ENCODE results near the gene GPC3.

GPC3 gene

GRCh38 chrX:133789829-133790228 is 195.6 kb downstream of the GPC3 start:
- no peak overlapping the region for H3K9ac ChIP-seq (ENCODE audit: low read depth, low read length, poor library complexity)
- H3K4me1 ChIP-seq (ENCODE audit: control insufficient read depth in 2 of 2, insufficient read depth in 1 of 2, low read depth in 1 of 2, low read length in 2 of 2): peaks cover 3% of the 10 kb centered on the region in 2 donors
- no peak overlapping the region for H2BK15ac ChIP-seq (ENCODE audit: low read length)
- H3K36me3 ChIP-seq (replicated peaks in 1 of 2; ENCODE audit: control insufficient read depth in 2 of 2, insufficient read depth in 2 of 2, low read length in 2 of 2): no peaks in the 10 kb centered on the region
- no peak overlapping the region for H3K27ac ChIP-seq (replicated peaks; ENCODE audit: low read length)
- no peak overlapping the region for H3K23ac ChIP-seq (ENCODE audit: low read depth, low read length, poor library complexity)
- no peak overlapping the region for H2BK120ac ChIP-seq (ENCODE audit: low read depth, low read length)
- no peaks in the 10 kb centered on the region for H3K9me3 ChIP-seq (replicated peaks in 1 of 2; ENCODE audit: control insufficient read depth in 2 of 2, insufficient read depth in 1 of 2, low read depth in 1 of 2, low read length in 2 of 2)
- H2BK5ac ChIP-seq (ENCODE audit: low read length): no peak overlapping the region
- H4K8ac ChIP-seq (ENCODE audit: low read depth, low read length): no peak overlapping the region
- no peak overlapping the region for H4K91ac ChIP-seq (ENCODE audit: low read depth, low read length, poor library complexity)
- no peak overlapping the region for H3K4ac ChIP-seq (ENCODE audit: low read length)
- H2AFZ ChIP-seq (ENCODE audit: low read length): no peak overlapping the region
- DNase-seq (ENCODE audit: low spot score): no peak
- no peak overlapping the region for H2BK12ac ChIP-seq (ENCODE audit: low read length)
- H3K79me1 ChIP-seq (ENCODE audit: low read depth, low read length): no peaks in the 10 kb centered on the region
- no peak overlapping the region for H3K4me3 ChIP-seq (ENCODE audit: low read length in 2 of 2)
- H3K18ac ChIP-seq (ENCODE audit: low read length): no peak overlapping the region
- no peak overlapping the region for H2AK5ac ChIP-seq (ENCODE audit: low read depth, low read length)
- no peak overlapping the region for H3K14ac ChIP-seq (ENCODE audit: low read length)
- no peaks in the 10 kb centered on the region for H3K27me3 ChIP-seq (ENCODE audit: control insufficient read depth in 3 of 3, insufficient read depth in 3 of 3, low read depth in 1 of 3, low read length in 3 of 3)
- no peak overlapping the region for H3K4me2 ChIP-seq (ENCODE audit: insufficient read depth, low read length, poor library complexity, severe bottlenecking)
- WGBS, 2 donors (ENCODE audit: extremely low coverage in 2 of 2, insufficient read length in 2 of 2, insufficient replicate concordance in 1 of 2): no CpG with 5 or more reads among the region's 3 CpGs

GRCh38 chrX:133786382-133786781 is 199.0 kb downstream of the GPC3 start:
- H3K79me1 ChIP-seq (ENCODE audit: low read depth, low read length): no peaks in the 10 kb centered on the region

GRCh38 chrX:133783274-133783673 is 202.1 kb downstream of the GPC3 start:
- no peaks in the 10 kb centered on the region for H3K9me3 ChIP-seq (replicated peaks in 1 of 2; ENCODE audit: control insufficient read depth in 2 of 2, insufficient read depth in 1 of 2, low read depth in 1 of 2, low read length in 2 of 2)
- no peak overlapping the region for H3K4ac ChIP-seq (ENCODE audit: low read length)
- no peak overlapping the region for H2BK120ac ChIP-seq (ENCODE audit: low read depth, low read length)
- no peak overlapping the region for H3K4me2 ChIP-seq (ENCODE audit: insufficient read depth, low read length, poor library complexity, severe bottlenecking)
- no peaks in the 10 kb centered on the region for H3K79me1 ChIP-seq (ENCODE audit: low read depth, low read length)
- no peak overlapping the region for H3K14ac ChIP-seq (ENCODE audit: low read length)
- no peak overlapping the region for H3K18ac ChIP-seq (ENCODE audit: low read length)
- H3K27me3 ChIP-seq (ENCODE audit: control insufficient read depth in 3 of 3, insufficient read depth in 3 of 3, low read depth in 1 of 3, low read length in 3 of 3): no peaks in the 10 kb centered on the region
- H2BK15ac ChIP-seq (ENCODE audit: low read length): no peak overlapping the region
- H2AFZ ChIP-seq (ENCODE audit: low read length): no peak overlapping the region
- H4K8ac ChIP-seq (ENCODE audit: low read depth, low read length): no peak overlapping the region
- DNase-seq (ENCODE audit: low spot score): no peak
- H3K9ac ChIP-seq (ENCODE audit: low read depth, low read length, poor library complexity): no peak overlapping the region
- no peak overlapping the region for H2AK5ac ChIP-seq (ENCODE audit: low read depth, low read length)
- H3K23ac ChIP-seq (ENCODE audit: low read depth, low read length, poor library complexity): no peak overlapping the region
- H2BK12ac ChIP-seq (ENCODE audit: low read length): no peak overlapping the region
- H2BK5ac ChIP-seq (ENCODE audit: low read length): no peak overlapping the region
- H3K4me1 ChIP-seq (ENCODE audit: control insufficient read depth in 2 of 2, insufficient read depth in 1 of 2, low read depth in 1 of 2, low read length in 2 of 2): peaks cover 6 to 13% of the 10 kb centered on the region in 2 donors
- H4K91ac ChIP-seq (ENCODE audit: low read depth, low read length, poor library complexity): no peak overlapping the region
- H3K4me3 ChIP-seq (ENCODE audit: low read length in 2 of 2): no peak overlapping the region
- no peaks in the 10 kb centered on the region for H3K36me3 ChIP-seq (replicated peaks in 1 of 2; ENCODE audit: control insufficient read depth in 2 of 2, insufficient read depth in 2 of 2, low read length in 2 of 2)
- H3K27ac ChIP-seq (replicated peaks; ENCODE audit: low read length): no peak overlapping the region
- no CpG with 5 or more reads among the region's 2 CpGs for WGBS, 2 donors (ENCODE audit: extremely low coverage in 2 of 2, insufficient read length in 2 of 2, insufficient replicate concordance in 1 of 2)

More at GRCh38 chrX:133786382-133786781, 199.0 kb downstream of the GPC3 start:
- H2BK5ac ChIP-seq (ENCODE audit: low read length): no peak overlapping the region
- H3K4me3 ChIP-seq (ENCODE audit: low read length in 2 of 2): no peak overlapping the region
- no peak overlapping the region for H2BK120ac ChIP-seq (ENCODE audit: low read depth, low read length)
- H2AK5ac ChIP-seq (ENCODE audit: low read depth, low read length): no peak overlapping the region
- H3K9ac ChIP-seq (ENCODE audit: low read depth, low read length, poor library complexity): no peak overlapping the region
- no CpG with 5 or more reads among the region's 8 CpGs for WGBS, 2 donors (ENCODE audit: extremely low coverage in 2 of 2, insufficient read length in 2 of 2, insufficient replicate concordance in 1 of 2)
- H2BK15ac ChIP-seq (ENCODE audit: low read length): no peak overlapping the region
- peaks cover 6 to 14% of the 10 kb centered on the region in 2 donors for H3K4me1 ChIP-seq (ENCODE audit: control insufficient read depth in 2 of 2, insufficient read depth in 1 of 2, low read depth in 1 of 2, low read length in 2 of 2)
- no peak overlapping the region for H3K23ac ChIP-seq (ENCODE audit: low read depth, low read length, poor library complexity)
- H3K36me3 ChIP-seq (replicated peaks in 1 of 2; ENCODE audit: control insufficient read depth in 2 of 2, insufficient read depth in 2 of 2, low read length in 2 of 2): no peaks in the 10 kb centered on the region
- H3K27ac ChIP-seq (replicated peaks; ENCODE audit: low read length): peak overlapping the region; percentile 22
- H4K8ac ChIP-seq (ENCODE audit: low read depth, low read length): no peak overlapping the region
- H3K9me3 ChIP-seq (replicated peaks in 1 of 2; ENCODE audit: control insufficient read depth in 2 of 2, insufficient read depth in 1 of 2, low read depth in 1 of 2, low read length in 2 of 2): no peaks in the 10 kb centered on the region
- H4K91ac ChIP-seq (ENCODE audit: low read depth, low read length, poor library complexity): no peak overlapping the region
- H3K27me3 ChIP-seq (ENCODE audit: control insufficient read depth in 3 of 3, insufficient read depth in 3 of 3, low read depth in 1 of 3, low read length in 3 of 3): no peaks in the 10 kb centered on the region
- H3K4ac ChIP-seq (ENCODE audit: low read length): no peak overlapping the region
- H3K14ac ChIP-seq (ENCODE audit: low read length): no peak overlapping the region
- H2AFZ ChIP-seq (ENCODE audit: low read length): peak overlapping the region; percentile 28
- DNase-seq (ENCODE audit: low spot score): no peak
- no peak overlapping the region for H3K4me2 ChIP-seq (ENCODE audit: insufficient read depth, low read length, poor library complexity, severe bottlenecking)
- no peak overlapping the region for H3K18ac ChIP-seq (ENCODE audit: low read length)
- no peak overlapping the region for H2BK12ac ChIP-seq (ENCODE audit: low read length)

GRCh38 chrX:133781174-133781573 is 204.2 kb downstream of the GPC3 start:
- no peak for DNase-seq (ENCODE audit: low spot score)
- Histone ChIP-seq H3K27ac (replicated peaks; ENCODE audit: low read length) (no peak overlapping the region), H3K9me3 (replicated peaks in 1 of 2; ENCODE audit: control insufficient read depth in 2 of 2, insufficient read depth in 1 of 2, low read depth in 1 of 2, low read length in 2 of 2) (no peaks in the 10 kb centered on the region), H3K4ac (ENCODE audit: low read length) (no peak overlapping the region), H3K14ac (ENCODE audit: low read length) (no peak overlapping the region), H2BK15ac (ENCODE audit: low read length) (no peak overlapping the region), H2AFZ (ENCODE audit: low read length) (no peak overlapping the region), H3K18ac (ENCODE audit: low read length) (no peak overlapping the region), H3K79me1 (ENCODE audit: low read depth, low read length) (no peaks in the 10 kb centered on the region), H2AK5ac (ENCODE audit: low read depth, low read length) (no peak overlapping the region), H3K27me3 (ENCODE audit: control insufficient read depth in 3 of 3, insufficient read depth in 3 of 3, low read depth in 1 of 3, low read length in 3 of 3) (no peaks in the 10 kb centered on the region), H2BK120ac (ENCODE audit: low read depth, low read length) (no peak overlapping the region), H4K91ac (ENCODE audit: low read depth, low read length, poor library complexity) (no peak overlapping the region), H2BK12ac (ENCODE audit: low read length) (no peak overlapping the region), H3K4me2 (ENCODE audit: insufficient read depth, low read length, poor library complexity, severe bottlenecking) (no peak overlapping the region), H3K9ac (ENCODE audit: low read depth, low read length, poor library complexity) (no peak overlapping the region), H3K4me3 (ENCODE audit: low read length in 2 of 2) (no peak overlapping the region), H3K23ac (ENCODE audit: low read depth, low read length, poor library complexity) (no peak overlapping the region), H3K4me1 (ENCODE audit: control insufficient read depth in 2 of 2, insufficient read depth in 1 of 2, low read depth in 1 of 2, low read length in 2 of 2) (peaks cover 6 to 13% of the 10 kb centered on the region in 2 donors), H2BK5ac (ENCODE audit: low read length) (no peak overlapping the region), H3K36me3 (replicated peaks in 1 of 2; ENCODE audit: control insufficient read depth in 2 of 2, insufficient read depth in 2 of 2, low read length in 2 of 2) (no peaks in the 10 kb centered on the region), H4K8ac (ENCODE audit: low read depth, low read length) (no peak overlapping the region)
- no CpG with 5 or more reads among the region's 1 CpG for WGBS, 2 donors (ENCODE audit: extremely low coverage in 2 of 2, insufficient read length in 2 of 2, insufficient replicate concordance in 1 of 2)
